IMR-90 (cell line): ENCODE data around the gene UTY. TPM values are rescaled to one million over a fixed set of nuclear protein-coding genes. Genes with fewer than 3 reads are reported as not detected.

Experiments
- ATAC-seq: fragments of 200-7000 bp; cut with Tn5 transposase; 2 replicates; pipeline ENCODE4 v1.9.1; 2020; ENCODE audit warnings: low read depth, mild to moderate bottlenecking, moderate library complexity
- BruUV-seq: library from RNA; stranded (reverse); fragments of 400-500 nt; replicated peaks from 2 replicates; lab custom pipeline; 2021; lab: Mats Ljungman, UMichigan
- CTCF ChIA-PET: fragments of 300-600 bp; formaldehyde crosslinking; extraction: SDS; loops from one replicate; lab custom pipeline; 2021; ENCODE audit warnings: antibody characterized with exemption; lab: Yijun Ruan, JAX
- POLR2A ChIA-PET: fragments of 300-600 bp; sonication (Branson Sonifier 250); formaldehyde crosslinking; loops from one replicate; lab custom pipeline; 2022; ENCODE audit warnings: antibody characterized with exemption; ENCODE audit not compliant: unreplicated experiment; lab: Charles Lee
- DNase-seq: peaks from one replicate; pipeline ENCODE4 v3.0.0; 2013
- H2AFZ ChIP-seq: replicated peaks from 2 replicates; pipeline ENCODE3; 2013; ENCODE audit warnings: low read length, mild to moderate bottlenecking; ENCODE audit not compliant: poor library complexity
- H2AK5ac ChIP-seq: 2 replicates; pipeline ENCODE4 v1.6.1; 2013; ENCODE audit warnings: low read depth, low read length, inconsistent platforms
- H2AK9ac ChIP-seq: replicated peaks from 2 replicates; pipeline ENCODE3; 2013; ENCODE audit warnings: mild to moderate bottlenecking, low read depth, low read length, moderate library complexity; ENCODE audit not compliant: poor library complexity
- H2BK120ac ChIP-seq: 2 replicates; pipeline ENCODE4 v1.6.1; 2013; ENCODE audit warnings: low read depth, low read length, inconsistent platforms
- H2BK15ac ChIP-seq: 3 replicates; pipeline ENCODE4 v1.6.1; 2013; ENCODE audit warnings: low read depth, low read length, inconsistent platforms
- H2BK20ac ChIP-seq: 2 replicates; pipeline ENCODE4 v1.6.1; 2013; ENCODE audit warnings: low read depth, mild to moderate bottlenecking, inconsistent platforms, low read length, moderate library complexity
- H2BK5ac ChIP-seq: 2 replicates; pipeline ENCODE4 v1.6.1; 2013; ENCODE audit warnings: mild to moderate bottlenecking, low read depth, low read length, inconsistent platforms; ENCODE audit not compliant: poor library complexity, severe bottlenecking
- H3K14ac ChIP-seq: replicated peaks from 2 replicates; pipeline ENCODE4 v1.6.1; 2013; ENCODE audit warnings: low read depth, low read length, inconsistent platforms
- H3K18ac ChIP-seq: 2 replicates; pipeline ENCODE4 v1.6.1; 2013; ENCODE audit warnings: low read depth, low read length, control low read depth
- H3K23ac ChIP-seq: 2 replicates; pipeline ENCODE4 v1.6.1; 2013; ENCODE audit warnings: low read depth, low read length, inconsistent platforms
- H3K27ac ChIP-seq: 2 replicates; pipeline ENCODE4 v1.5.1; 2013; ENCODE audit warnings: mild to moderate bottlenecking, control low read depth, low read length; ENCODE audit not compliant: insufficient read depth
- H3K27me3 ChIP-seq: 2 replicates; pipeline ENCODE4 v1.6.1; 2013; ENCODE audit warnings: low read length; ENCODE audit not compliant: control insufficient read depth, insufficient read depth
- H3K36me3 ChIP-seq: 2 replicates; pipeline ENCODE4 v1.6.1; 2013; ENCODE audit warnings: low read length, mixed read lengths; ENCODE audit not compliant: control insufficient read depth, insufficient read depth
- H3K4ac ChIP-seq: 2 replicates; pipeline ENCODE4 v1.6.1; 2013; ENCODE audit warnings: low read depth, low read length, inconsistent platforms
- H3K4me1 ChIP-seq: 2 replicates; pipeline ENCODE4 v1.6.1; 2013; ENCODE audit warnings: low read length, mixed read lengths; ENCODE audit not compliant: control insufficient read depth, insufficient read depth
- H3K4me2 ChIP-seq: 2 replicates; pipeline ENCODE4 v1.6.1; 2013; ENCODE audit warnings: low read depth, mild to moderate bottlenecking, control low read depth, low read length, moderate library complexity
- H3K4me3 ChIP-seq: 2 replicates; pipeline ENCODE4 v1.5.1; 2013; ENCODE audit warnings: low read depth, mild to moderate bottlenecking, control low read depth, low read length, moderate library complexity; ENCODE audit not compliant: insufficient read depth
- H3K56ac ChIP-seq: 2 replicates; pipeline ENCODE4 v1.6.1; 2013; ENCODE audit warnings: low read length, inconsistent platforms; ENCODE audit not compliant: insufficient read depth; ENCODE audit errors: extremely low read depth
- H3K79me1 ChIP-seq, 2 experiments: 2 replicates each; pipeline ENCODE4 v1.6.1; 2013; ENCODE audit warnings: low read length in 2 of 2, inconsistent platforms in 1 of 2, low read depth in 1 of 2
- H3K9ac ChIP-seq: 2 replicates; pipeline ENCODE4 v1.6.1; 2013; ENCODE audit warnings: low read depth, low read length, control low read depth
- H3K9me1 ChIP-seq: 2 replicates; pipeline ENCODE4 v1.6.1; 2013; ENCODE audit warnings: low read length, inconsistent platforms; ENCODE audit not compliant: insufficient read depth
- H3K9me3 ChIP-seq: 2 replicates; pipeline ENCODE4 v1.6.1; 2013; ENCODE audit warnings: low read length; ENCODE audit not compliant: control insufficient read depth, insufficient read depth
- H4K20me1 ChIP-seq: 2 replicates; pipeline ENCODE4 v1.6.1; 2013; ENCODE audit warnings: low read length, inconsistent platforms; ENCODE audit not compliant: insufficient read depth
- H4K5ac ChIP-seq: 2 replicates; pipeline ENCODE4 v1.6.1; 2013; ENCODE audit warnings: mild to moderate bottlenecking, low read depth, low read length, control low read depth
- H4K8ac ChIP-seq, 2 experiments: 2 replicates each; pipeline ENCODE4 v1.6.1; 2013; ENCODE audit warnings: low read depth in 2 of 2, low read length in 2 of 2, control low read depth in 1 of 2, inconsistent platforms in 1 of 2
- H4K91ac ChIP-seq: 2 replicates; pipeline ENCODE4 v1.6.1; 2013; ENCODE audit warnings: low read depth, low read length, inconsistent platforms; ENCODE audit not compliant: insufficient read depth
- BHLHE40 ChIP-seq: fragments of 150-350 bp; IDR thresholded peaks from 2 replicates; pipeline ENCODE4 v1.6.1; 2016; ENCODE audit warnings: mild to moderate bottlenecking, low read depth, low read length
- CEBPB ChIP-seq: IDR thresholded peaks from 2 replicates; pipeline ENCODE4 v1.6.1; 2012; ENCODE audit warnings: low read depth, low read length, improper control_type of control experiment
- CHD1 ChIP-seq: IDR thresholded peaks from 2 replicates; pipeline ENCODE4 v1.6.1; 2012; ENCODE audit warnings: low read depth, low read length, improper control_type of control experiment
- CTCF ChIP-seq: conservative IDR thresholded peaks from 2 replicates; pipeline ENCODE4 v1.5.1; 2012; ENCODE audit warnings: mild to moderate bottlenecking, low read depth, low read length, improper control_type of control experiment
- FOS ChIP-seq: fragments of 150-350 bp; IDR thresholded peaks from 2 replicates; pipeline ENCODE4 v1.6.1; 2016; ENCODE audit warnings: low read depth, low read length
- MAFK ChIP-seq: IDR thresholded peaks from 2 replicates; pipeline ENCODE4 v1.6.1; 2012; ENCODE audit warnings: low read depth, low read length, improper control_type of control experiment
- MAZ ChIP-seq: IDR thresholded peaks from 2 replicates; pipeline ENCODE4 v1.6.1; 2012; ENCODE audit warnings: low read depth, mild to moderate bottlenecking, low read length, improper control_type of control experiment, moderate library complexity, borderline replicate concordance
- MXI1 ChIP-seq: IDR thresholded peaks from 2 replicates; pipeline ENCODE4 v1.6.1; 2012; ENCODE audit warnings: low read depth, mild to moderate bottlenecking, low read length, moderate library complexity, borderline replicate concordance
- POLR2A ChIP-seq: IDR thresholded peaks from 2 replicates; pipeline ENCODE4 v1.6.1; 2012; ENCODE audit warnings: mild to moderate bottlenecking, low read depth, low read length
- RCOR1 ChIP-seq: IDR thresholded peaks from 2 replicates; pipeline ENCODE4 v1.6.1; 2012; ENCODE audit warnings: mild to moderate bottlenecking, low read length, improper control_type of control experiment; ENCODE audit not compliant: insufficient replicate concordance
- RFX5 ChIP-seq: IDR thresholded peaks from 2 replicates; pipeline ENCODE4 v1.8.0; 2012; ENCODE audit warnings: low read depth, mild to moderate bottlenecking, low read length, moderate library complexity
- SMC3 ChIP-seq: fragments of 150-350 bp; IDR thresholded peaks from 2 replicates; pipeline ENCODE4 v1.6.1; 2016; ENCODE audit warnings: low read depth, mild to moderate bottlenecking, antibody characterized with exemption, low read length, moderate library complexity
- WGBS, 2 experiments: methylation state at CpG; one replicate each; pipeline versions ENCODE4 v1.1.5 to v1.1.7; 2013; ENCODE audit warnings: missing lambda C conversion rate in 2 of 2; ENCODE audit not compliant: insufficient read length in 1 of 2; ENCODE audit errors: extremely low coverage in 2 of 2; 5-methylcytosine and 5-hydroxymethylcytosine counted together
- dilution Hi-C: fragments of 300-500 bp; cut with HindIII; formaldehyde crosslinking; loops from one replicate; pipeline ENCODE4 v1.14.3; 2018; ENCODE audit warnings: low sequenced_read_pairs; ENCODE audit not compliant: unreplicated experiment
- in situ Hi-C: fragments of 300-500 bp; cut with MboI; formaldehyde crosslinking; loops from 3 replicates; pipeline ENCODE4 v1.14.3; 2019; ENCODE audit warnings: low sequenced_read_pairs, inconsistent platforms, mixed read lengths
- intact Hi-C: fragments of 100-400 bp; cut with micrococcal nuclease; formaldehyde crosslinking; loops from 2 replicates; pipeline ENCODE4 v1.10.0; 2022
- polyA plus RNA-seq, 3 experiments: library from polyadenylated mRNA; depleted of rRNA; stranded (reverse); fragments of >200 nt; gene quantifications; 2 replicates each; pipeline ENCODE4 v1.2.3, GENCODE V29; 2012; ENCODE audit warnings: low replicate concordance in 1 of 3
- total RNA-seq: library from RNA; depleted of rRNA; stranded (reverse); fragments of >200 nt; gene quantifications from 2 replicates; pipeline ENCODE4 v1.2.3, GENCODE V29; 2012
- TF ChIP-seq, protein P1 (sequence below): fragments of 150-350 bp; IDR thresholded peaks from 2 replicates; pipeline ENCODE4 v1.6.1; 2017; ENCODE audit warnings: mild to moderate bottlenecking, antibody characterized with exemption, low read length, low read depth

The UTY gene
- total and polyA plus RNA-seq, 2 of the 4 experiments (the other 2 are of a cell fraction), result not detected

DNA sequence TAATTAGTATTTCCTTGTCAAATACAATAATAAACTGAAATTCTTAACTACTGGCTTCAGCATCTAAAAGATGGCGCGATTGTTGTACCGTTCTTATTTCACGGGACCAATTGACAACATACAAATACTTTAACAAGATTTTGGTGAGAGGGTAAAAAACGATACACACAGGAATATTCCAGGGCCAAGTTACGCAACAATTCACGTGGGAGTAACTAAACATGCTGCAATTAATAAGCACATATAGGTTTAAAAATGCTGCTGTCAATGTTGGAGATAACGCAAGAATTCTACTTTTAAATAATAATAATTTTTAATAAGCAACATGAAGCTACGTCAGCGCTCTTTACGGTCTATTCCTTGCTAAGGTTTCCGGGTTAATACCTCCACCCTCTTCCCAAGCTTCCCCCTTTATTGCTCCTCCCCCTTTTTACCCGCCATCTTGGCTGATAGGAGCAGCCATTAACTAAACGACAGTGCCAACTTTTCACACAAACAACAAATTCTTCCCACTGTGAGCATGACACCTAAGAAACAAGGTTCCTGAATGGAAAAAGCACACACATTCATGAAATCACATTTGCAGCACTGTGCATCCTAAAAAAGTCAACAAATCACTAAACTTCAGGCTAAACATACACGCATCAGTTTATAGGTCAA, 1.6 kb downstream of the UTY start:
- H3K23ac ChIP-seq, result no peak overlapping the region
- H2AK9ac ChIP-seq, result no peak overlapping the region
- ATAC-seq (no peak), DNase-seq (no peak)
- H3K9ac ChIP-seq, result no peak overlapping the region
- ChIA-PET CTCF (no interaction called here), POLR2A (no interaction called here)
- no peak overlapping the region for H3K27ac ChIP-seq
- no peaks in the 10 kb centered on the region for H3K9me1 ChIP-seq
- no peaks in the 10 kb centered on the region for H3K36me3 ChIP-seq
- no peak overlapping the region for H2BK15ac ChIP-seq
- H3K27me3 ChIP-seq, result no peaks in the 10 kb centered on the region
- H3K4me2 ChIP-seq, result no peak overlapping the region
- H2AK5ac ChIP-seq, result no peak overlapping the region
- H3K14ac ChIP-seq, result no peak overlapping the region
- no peak overlapping the region for H3K4me3 ChIP-seq
- no peak overlapping the region for H4K8ac ChIP-seq
- H3K79me1 ChIP-seq, result no peaks in the 10 kb centered on the region
- no peaks in the 10 kb centered on the region for H3K9me3 ChIP-seq
- in situ Hi-C loops, result no loop called here
- H2BK20ac ChIP-seq, result no peak overlapping the region
- TF ChIP-seq, protein P1, sequence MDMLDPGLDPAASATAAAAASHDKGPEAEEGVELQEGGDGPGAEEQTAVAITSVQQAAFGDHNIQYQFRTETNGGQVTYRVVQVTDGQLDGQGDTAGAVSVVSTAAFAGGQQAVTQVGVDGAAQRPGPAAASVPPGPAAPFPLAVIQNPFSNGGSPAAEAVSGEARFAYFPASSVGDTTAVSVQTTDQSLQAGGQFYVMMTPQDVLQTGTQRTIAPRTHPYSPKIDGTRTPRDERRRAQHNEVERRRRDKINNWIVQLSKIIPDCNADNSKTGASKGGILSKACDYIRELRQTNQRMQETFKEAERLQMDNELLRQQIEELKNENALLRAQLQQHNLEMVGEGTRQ, result no peak
- TF ChIP-seq RFX5, result no peak
- no peak for TF ChIP-seq CEBPB
- TF ChIP-seq MAZ, result no peak
- TF ChIP-seq BHLHE40, result no peak
- TF ChIP-seq MAFK, result no peak
- no peak for TF ChIP-seq FOS
- TF ChIP-seq SMC3, result no peak
- no peak for TF ChIP-seq CHD1
- no peak for TF ChIP-seq CTCF
- TF ChIP-seq MXI1, result no peak
- no peak for TF ChIP-seq RCOR1
- TF ChIP-seq POLR2A, result no peak
- no peak overlapping the region for H2BK5ac ChIP-seq
- H2AFZ ChIP-seq, result no peak overlapping the region
- no peak overlapping the region for H3K18ac ChIP-seq
- BruUV-seq, result no TSS peak
- H4K5ac ChIP-seq, result no peak overlapping the region
- dilution Hi-C loops, result no loop called here
- no CpG with 5 or more reads among the region's 15 CpGs for WGBS, 2 experiments
- intact Hi-C loops, result no loop called here
- H3K56ac ChIP-seq, result no peak overlapping the region
- H3K4ac ChIP-seq, result no peak overlapping the region
- H3K4me1 ChIP-seq, result no peaks in the 10 kb centered on the region
- no peaks in the 10 kb centered on the region for H4K20me1 ChIP-seq
- no peak overlapping the region for H2BK120ac ChIP-seq
- H4K91ac ChIP-seq, result no peak overlapping the region
